Measurements from ENCODE around the gene DPP6.
"Not testable (repeated sequence)": the region's sequence is repeated elsewhere in the genome, so short reads cannot be mapped to it uniquely, and the experiment has no call there.

The DPP6 gene

GRCh38 chr7:154072395-154073181 lies 20.4 kb downstream of the DPP6 start:
- in situ Hi-C loops (cut with HindIII; ENCODE audit: low sequenced_read_pairs): not testable (repeated sequence)

- in situ Hi-C loops (cut with HindIII; ENCODE audit: low sequenced_read_pairs): not testable (repeated sequence)
Observed at GRCh38 chr7:154078523-154078922, 26.3 kb downstream of the DPP6 start.

- in situ Hi-C loops (cut with HindIII; ENCODE audit: low sequenced_read_pairs): not testable (repeated sequence)
Observed at GRCh38 chr7:154080249-154080648, 28.1 kb downstream of the DPP6 start.

GRCh38 chr7:154087037-154087725 lies 35.0 kb downstream of the DPP6 start:
- in situ Hi-C loops (cut with HindIII; ENCODE audit: low sequenced_read_pairs): not testable (repeated sequence)

- in situ Hi-C loops (cut with HindIII; ENCODE audit: low sequenced_read_pairs): not testable (repeated sequence)
Observed at GRCh38 chr7:154092093-154092492, 39.9 kb downstream of the DPP6 start.

GRCh38 chr7:154095201-154095600 lies 43.0 kb downstream of the DPP6 start:
- in situ Hi-C loops (cut with HindIII; ENCODE audit: low sequenced_read_pairs): not testable (repeated sequence)

GRCh38 chr7:154105063-154105462 lies 52.9 kb downstream of the DPP6 start:
- in situ Hi-C loops (cut with HindIII; ENCODE audit: low sequenced_read_pairs): not testable (repeated sequence)

- in situ Hi-C loops (cut with HindIII; ENCODE audit: low sequenced_read_pairs): not testable (repeated sequence)
Observed at GRCh38 chr7:154109615-154110014, 57.4 kb downstream of the DPP6 start.

- in situ Hi-C loops (cut with HindIII; ENCODE audit: low sequenced_read_pairs): not testable (repeated sequence)
Observed at GRCh38 chr7:154113732-154114351, 61.6 kb downstream of the DPP6 start.

- in situ Hi-C loops (cut with HindIII; ENCODE audit: low sequenced_read_pairs): not testable (repeated sequence)
Observed at GRCh38 chr7:154117411-154118390, 65.5 kb downstream of the DPP6 start.

GRCh38 chr7:154120825-154121224 lies 68.6 kb downstream of the DPP6 start:
- in situ Hi-C loops (cut with HindIII; ENCODE audit: low sequenced_read_pairs): not testable (repeated sequence)

- in situ Hi-C loops (cut with HindIII; ENCODE audit: low sequenced_read_pairs): not testable (repeated sequence)
Observed at GRCh38 chr7:154122720-154123119, 70.5 kb downstream of the DPP6 start.

GRCh38 chr7:154123397-154123796 lies 71.2 kb downstream of the DPP6 start:
- in situ Hi-C loops (cut with HindIII; ENCODE audit: low sequenced_read_pairs): not testable (repeated sequence)

GRCh38 chr7:154129142-154129541 lies 76.9 kb downstream of the DPP6 start:
- in situ Hi-C loops (cut with HindIII; ENCODE audit: low sequenced_read_pairs): not testable (repeated sequence)

- in situ Hi-C loops (cut with HindIII; ENCODE audit: low sequenced_read_pairs): not testable (repeated sequence)
Observed at GRCh38 chr7:154132617-154133016, 80.4 kb downstream of the DPP6 start.

- in situ Hi-C loops (cut with HindIII; ENCODE audit: low sequenced_read_pairs): not testable (repeated sequence)
Observed at GRCh38 chr7:154133703-154134277, 81.6 kb downstream of the DPP6 start.

GRCh38 chr7:154134698-154135097 lies 82.5 kb downstream of the DPP6 start:
- in situ Hi-C loops (cut with HindIII; ENCODE audit: low sequenced_read_pairs): not testable (repeated sequence)

- in situ Hi-C loops (cut with HindIII; ENCODE audit: low sequenced_read_pairs): not testable (repeated sequence)
Observed at GRCh38 chr7:154135646-154136045, 83.4 kb downstream of the DPP6 start.

- in situ Hi-C loops (cut with HindIII; ENCODE audit: low sequenced_read_pairs): not testable (repeated sequence)
Observed at GRCh38 chr7:154145922-154146706, 93.9 kb downstream of the DPP6 start.

Measured in DLD1 (cell line).